Neural crest cell (in vitro differentiated cells): ENCODE data around the gene RNF123. TPM values are rescaled to one million over a fixed set of nuclear protein-coding genes. Genes with fewer than 3 reads are reported as not detected.

ENCODE experiments used
- DNase-seq: peaks from one replicate; pipeline ENCODE4 v3.0.0; 2021; ENCODE audit warnings: low read depth, mixed read lengths, low spot score
- H3K27ac Mint-ChIP-seq: one replicate; pipeline ENCODE4 v1.8.0; 2021; ENCODE audit warnings: mild to moderate bottlenecking, mixed read lengths; ENCODE audit not compliant: unreplicated experiment
- H3K27me3 Mint-ChIP-seq: 2 replicates; pipeline ENCODE4 v1.8.0; 2021; ENCODE audit warnings: low read depth, mild to moderate bottlenecking, mixed read lengths
- H3K36me3 Mint-ChIP-seq: 2 replicates; pipeline ENCODE4 v1.8.0; 2021; ENCODE audit warnings: low read depth, mild to moderate bottlenecking, mixed read lengths
- H3K4me1 Mint-ChIP-seq: 2 replicates; pipeline ENCODE4 v1.8.0; 2021; ENCODE audit warnings: mixed read lengths
- H3K4me3 Mint-ChIP-seq: one replicate; pipeline ENCODE4 v1.8.0; 2021; ENCODE audit warnings: mild to moderate bottlenecking, mixed read lengths
- H3K9me3 Mint-ChIP-seq: 2 replicates; pipeline ENCODE4 v1.8.0; 2021; ENCODE audit warnings: mixed read lengths
- CTCF ChIP-seq: fragments of 200-600 bp; sonication (generic); conservative IDR thresholded peaks from 2 replicates; pipeline ENCODE4 v1.5.0; 2021; ENCODE audit warnings: antibody characterized with exemption, mild to moderate bottlenecking
- total RNA-seq: library from RNA; stranded (reverse); gene quantifications from 2 replicates; pipeline ENCODE4 v1.2.1, GENCODE V29; 2021

The RNF123 gene
- total RNA-seq, 1 donor from 2014 or later, result 42.4 TPM

- peak overlapping the region; percentile 43 for H3K27ac Mint-ChIP-seq
- H3K27me3 Mint-ChIP-seq, result peaks cover 12% of the 10 kb centered on the region
- H3K4me1 Mint-ChIP-seq, result peaks cover 16% of the 10 kb centered on the region
- no peak overlapping the region for H3K4me3 Mint-ChIP-seq
- no peak for TF ChIP-seq CTCF
- H3K36me3 Mint-ChIP-seq, result peaks cover 4% of the 10 kb centered on the region
- DNase-seq, result no peak
- H3K9me3 Mint-ChIP-seq, result no peaks in the 10 kb centered on the region
These were observed 26.8 kb downstream of the RNF123 start for GRCh38 chr3:49716169-49716568.

GRCh38 chr3:49716691-49717210 lies 27.4 kb downstream of the RNF123 start:
- no peaks in the 10 kb centered on the region for H3K9me3 Mint-ChIP-seq
- no peak overlapping the region for H3K4me3 Mint-ChIP-seq
- H3K27ac Mint-ChIP-seq, result no peak overlapping the region
- peak; percentile 1 for DNase-seq
- H3K4me1 Mint-ChIP-seq, result peaks cover 16% of the 10 kb centered on the region
- TF ChIP-seq CTCF, result no peak
- peaks cover 11% of the 10 kb centered on the region for H3K27me3 Mint-ChIP-seq
- peaks cover 4% of the 10 kb centered on the region for H3K36me3 Mint-ChIP-seq

GRCh38 chr3:49717211-49717958 lies 28.0 kb downstream of the RNF123 start:
- peaks cover 11% of the 10 kb centered on the region for H3K27me3 Mint-ChIP-seq
- H3K9me3 Mint-ChIP-seq, result no peaks in the 10 kb centered on the region
- H3K4me1 Mint-ChIP-seq, result peaks cover 17% of the 10 kb centered on the region
- TF ChIP-seq CTCF, result no peak
- peaks cover 4% of the 10 kb centered on the region for H3K36me3 Mint-ChIP-seq
- peak; percentile 9 for DNase-seq
- H3K4me3 Mint-ChIP-seq, result peak overlapping the region; percentile 69
- H3K27ac Mint-ChIP-seq, result no peak overlapping the region

- H3K27me3 Mint-ChIP-seq, result peaks cover 15% of the 10 kb centered on the region
These were observed 28.9 kb downstream of the RNF123 start for GRCh38 chr3:49717959-49718857.

More at GRCh38 chr3:49717959-49718857, 28.9 kb downstream of the RNF123 start:
- Mint-ChIP-seq H3K4me1 (peaks cover 25% of the 10 kb centered on the region), H3K9me3 (no peaks in the 10 kb centered on the region), H3K4me3 (peak overlapping the region; percentile 98), H3K36me3 (peaks cover 8% of the 10 kb centered on the region), H3K27ac (peak overlapping the region; percentile 92)
- TF ChIP-seq CTCF, result no peak
- no peak for DNase-seq
